ENCODE results near the gene HTR7. TPM values are rescaled to one million over a fixed set of nuclear protein-coding genes. Genes with fewer than 3 reads are reported as not detected.

The HTR7 gene
- total and polyA plus RNA-seq, 9 of the 15 experiments (the other 6 are each of a cell fraction or from before 2014, with no cell fraction given) = 0.07 to 0.33 (median 0.18) TPM

GRCh38 chr10:90862908-90863514 is 5.2 kb upstream of the HTR7 start (continued):
- TF ChIP-seq DEAF1 (CRISPR knock-in tag; IDR thresholded peaks at IDR 0.05) = peak; percentile 45; the same call in 1 of the 2 replicates
- TF ChIP-seq CHD7 (IDR thresholded peaks at IDR 0.05; ENCODE audit: low read depth, low read length) = no peak

Measured in K562 (cell line).